H9 (cell line): Measurements from ENCODE around the gene DPM3. TPM values are rescaled to one million over a fixed set of nuclear protein-coding genes. Genes with fewer than 3 reads are reported as not detected.

Source experiments
- DNase-seq: peaks from one replicate; pipeline ENCODE4 v3.0.0-alpha.2; 2017
- H2AFZ ChIP-seq: one replicate; pipeline ENCODE4 v1.6.1; 2013; ENCODE audit warnings: mild to moderate bottlenecking, low read length, control low read depth, moderate library complexity
- H2AK5ac ChIP-seq: 2 replicates; pipeline ENCODE4 v1.6.1; 2013; ENCODE audit warnings: low read length, control low read depth, mixed read lengths; ENCODE audit not compliant: insufficient read length
- H2BK120ac ChIP-seq: one replicate; pipeline ENCODE4 v1.6.1; 2013; ENCODE audit warnings: low read depth, mild to moderate bottlenecking, low read length, control low read depth, inconsistent platforms; ENCODE audit not compliant: poor library complexity, severe bottlenecking
- H2BK12ac ChIP-seq: 2 replicates; pipeline ENCODE4 v1.6.1; 2013; ENCODE audit warnings: low read length, control low read depth, mixed read lengths, low read depth; ENCODE audit not compliant: insufficient read length
- H2BK15ac ChIP-seq: 2 replicates; pipeline ENCODE4 v1.6.1; 2013; ENCODE audit warnings: low read depth, low read length, control low read depth
- H2BK20ac ChIP-seq: one replicate; pipeline ENCODE4 v1.6.1; 2013; ENCODE audit warnings: low read depth, mild to moderate bottlenecking, low read length, control low read depth, inconsistent platforms; ENCODE audit not compliant: poor library complexity, severe bottlenecking
- H2BK5ac ChIP-seq: 2 replicates; pipeline ENCODE4 v1.6.1; 2013; ENCODE audit warnings: low read length, control low read depth, mixed read lengths; ENCODE audit not compliant: insufficient read length
- H3K14ac ChIP-seq: 2 replicates; pipeline ENCODE4 v1.6.1; 2013; ENCODE audit warnings: low read length, control low read depth; ENCODE audit not compliant: insufficient read depth
- H3K18ac ChIP-seq: 2 replicates; pipeline ENCODE4 v1.6.1; 2013; ENCODE audit warnings: low read depth, mild to moderate bottlenecking, mixed read lengths, low read length, control low read depth; ENCODE audit not compliant: insufficient read length
- H3K23ac ChIP-seq: 2 replicates; pipeline ENCODE4 v1.6.1; 2013; ENCODE audit warnings: low read length, control low read depth, mixed read lengths, low read depth; ENCODE audit not compliant: insufficient read length
- H3K23me2 ChIP-seq: 2 replicates; pipeline ENCODE4 v1.6.1; 2013; ENCODE audit warnings: low read depth, mild to moderate bottlenecking, mixed read lengths, low read length, control low read depth; ENCODE audit not compliant: insufficient read length, poor library complexity, severe bottlenecking
- H3K27ac ChIP-seq: 2 replicates; pipeline ENCODE4 v1.5.1; 2013; ENCODE audit warnings: low read length, control low read depth, mixed read lengths, low read depth; ENCODE audit not compliant: insufficient read length
- H3K27me3 ChIP-seq: 2 replicates; pipeline ENCODE4 v1.6.1; 2013; ENCODE audit warnings: low read length, control low read depth, inconsistent platforms; ENCODE audit not compliant: insufficient read depth
- H3K4ac ChIP-seq: 2 replicates; pipeline ENCODE4 v1.6.1; 2013; ENCODE audit warnings: low read depth, mild to moderate bottlenecking, control low read depth, inconsistent platforms, low read length, moderate library complexity
- H3K4me1 ChIP-seq: 2 replicates; pipeline ENCODE4 v1.6.1; 2013; ENCODE audit warnings: low read length, control low read depth, inconsistent platforms; ENCODE audit not compliant: insufficient read depth
- H3K4me2 ChIP-seq: 2 replicates; pipeline ENCODE4 v1.6.1; 2013; ENCODE audit warnings: low read length, control low read depth, mixed read lengths; ENCODE audit not compliant: insufficient read length, insufficient read depth
- H3K56ac ChIP-seq: 2 replicates; pipeline ENCODE4 v1.6.1; 2013; ENCODE audit warnings: low read depth, mild to moderate bottlenecking, mixed read lengths, low read length, control low read depth; ENCODE audit not compliant: insufficient read length
- H3K79me1 ChIP-seq: 2 replicates; pipeline ENCODE4 v1.6.1; 2013; ENCODE audit warnings: low read depth, mild to moderate bottlenecking, moderate library complexity, low read length, control low read depth, inconsistent platforms; ENCODE audit not compliant: insufficient read depth, poor library complexity, severe bottlenecking
- H3K79me2 ChIP-seq: 2 replicates; pipeline ENCODE4 v1.6.1; 2013; ENCODE audit warnings: low read length, control low read depth, inconsistent platforms; ENCODE audit not compliant: insufficient read depth
- H3K9ac ChIP-seq: 2 replicates; pipeline ENCODE4 v1.6.1; 2013; ENCODE audit warnings: low read length, control low read depth, mixed read lengths; ENCODE audit not compliant: insufficient read length; ENCODE audit errors: extremely low read depth
- H3K9me3 ChIP-seq: one replicate; pipeline ENCODE4 v1.6.1; 2013; ENCODE audit warnings: low read depth, low read length, inconsistent platforms; ENCODE audit not compliant: control insufficient read depth
- H3T11ph ChIP-seq: one replicate; pipeline ENCODE4 v1.6.1; 2013; ENCODE audit warnings: mild to moderate bottlenecking, low read length, control low read depth, inconsistent platforms
- H4K20me1 ChIP-seq: one replicate; pipeline ENCODE4 v1.6.1; 2013; ENCODE audit not compliant: control insufficient read depth, insufficient read length, insufficient read depth
- H4K5ac ChIP-seq: 2 replicates; pipeline ENCODE4 v1.6.1; 2013; ENCODE audit warnings: low read depth, mild to moderate bottlenecking, mixed read lengths, low read length, control low read depth; ENCODE audit not compliant: insufficient read length
- H4K8ac ChIP-seq: replicated peaks from 2 replicates; pipeline ENCODE4 v1.6.1; 2013; ENCODE audit warnings: low read length, control low read depth, mixed read lengths, low read depth; ENCODE audit not compliant: insufficient read length
- H4K91ac ChIP-seq: 2 replicates; pipeline ENCODE4 v1.6.1; 2013; ENCODE audit warnings: low read depth, mild to moderate bottlenecking, moderate library complexity, mixed read lengths, low read length, control low read depth; ENCODE audit not compliant: insufficient read length
- H3K27ac Mint-ChIP-seq, 3 experiments: 2 replicates in 2 of 3; 3 replicates in 1 of 3; pipeline ENCODE4 v1.8.0; 2020 to 2021; ENCODE audit warnings: mixed read lengths in 3 of 3, mild to moderate bottlenecking in 1 of 3, moderate library complexity in 1 of 3
- H3K27me3 Mint-ChIP-seq: 2 replicates; pipeline ENCODE4 v1.8.0; 2021; ENCODE audit warnings: low read depth, mild to moderate bottlenecking, moderate library complexity, mixed read lengths
- H3K36me3 Mint-ChIP-seq, 3 experiments: 2 replicates in 2 of 3; 3 replicates in 1 of 3; pipeline ENCODE4 v1.8.0; 2020 to 2021; ENCODE audit warnings: low read depth in 3 of 3, mixed read lengths in 3 of 3; ENCODE audit not compliant: insufficient read depth in 1 of 3
- H3K4me1 Mint-ChIP-seq, 2 experiments: 2 replicates each; pipeline ENCODE4 v1.8.0; 2020; ENCODE audit warnings: mixed read lengths in 2 of 2
- H3K4me3 Mint-ChIP-seq, 2 experiments: 2 replicates in 1 of 2; 3 replicates in 1 of 2; pipeline ENCODE4 v1.8.0; 2020 to 2021; ENCODE audit warnings: mild to moderate bottlenecking in 2 of 2, mixed read lengths in 2 of 2, moderate library complexity in 1 of 2
- H3K9me3 Mint-ChIP-seq, 2 experiments: 2 replicates in 1 of 2; 3 replicates in 1 of 2; pipeline ENCODE4 v1.8.0; 2020; ENCODE audit warnings: mild to moderate bottlenecking in 2 of 2, mixed read lengths in 2 of 2, moderate library complexity in 1 of 2
- WGBS: extraction: QIAGEN DNeasy Blood & Tissue Kit; methylation state at CpG from one replicate; pipeline ENCODE4 v1.1.7; 2013; ENCODE audit warnings: missing lambda C conversion rate, low lambda C conversion rate, mixed read lengths; ENCODE audit not compliant: insufficient read length; ENCODE audit errors: extremely low coverage; 5-methylcytosine and 5-hydroxymethylcytosine counted together
- total RNA-seq: library from RNA; stranded (reverse); gene quantifications from 2 replicates; pipeline ENCODE4 v1.2.1, GENCODE V29; 2021
- TF ChIP-seq, protein P1 (sequence below): fragments of 200-600 bp; sonication (generic); conservative IDR thresholded peaks from 3 replicates; pipeline ENCODE4 v1.8.0; 2021; ENCODE audit warnings: antibody characterized with exemption, mild to moderate bottlenecking

Gene DPM3
- total RNA-seq, 1 experiment from 2014 or later: 48.5 TPM

DNA sequence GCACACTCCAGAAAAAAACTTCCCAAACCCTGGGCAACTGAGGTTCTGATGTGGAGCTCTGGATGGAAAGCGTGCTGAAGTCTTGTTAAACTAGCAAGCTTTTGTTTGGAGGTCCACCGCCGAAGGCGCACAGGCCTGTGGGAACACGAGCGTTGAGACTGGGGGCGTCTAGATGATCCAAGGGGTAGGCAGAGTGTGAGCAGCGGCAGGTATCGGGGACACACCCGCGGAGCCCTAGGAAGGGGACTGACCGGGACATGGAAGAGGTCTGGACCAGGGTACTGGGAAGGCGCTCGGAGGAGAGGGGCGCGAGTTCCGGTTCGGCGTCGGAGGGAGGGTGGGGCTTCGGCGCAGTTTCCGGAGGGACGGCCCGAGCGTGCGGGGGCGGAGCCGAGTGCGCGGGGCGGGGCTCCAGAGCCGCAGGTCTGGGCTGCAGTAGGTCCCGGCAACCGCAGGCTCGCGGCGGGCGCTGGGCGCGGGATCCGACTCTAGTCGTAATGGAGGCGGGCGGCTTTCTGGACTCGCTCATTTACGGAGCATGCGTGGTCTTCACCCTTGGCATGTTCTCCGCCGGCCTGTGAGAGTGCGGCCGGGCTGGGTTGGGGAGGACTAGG, 4.8 kb downstream of the DPM3 start, which contains the start of gene SLC50A1:
TSS of gene SLC50A1 (plus strand) at position 438 of the 614 bp plus-strand sequence. CDS start at position 498, 60 bp downstream.
- H3K9ac ChIP-seq: peak within 1 kb of the TSS; percentile 63
- H3K4me3 Mint-ChIP-seq: peak within 1 kb of the TSS; percentile 93
- no peak within 1 kb of the TSS for H3K27ac ChIP-seq
- no peak within 1 kb of the TSS for H3T11ph ChIP-seq
- H4K20me1 ChIP-seq: no peaks in the 10 kb centered on the region
- H3K23ac ChIP-seq: no peak within 1 kb of the TSS
- H3K36me3 Mint-ChIP-seq: peaks cover 16 to 28% (median 21%) of the 10 kb centered on the region in 3 experiments
- no peak within 1 kb of the TSS for H3K4ac ChIP-seq
- H3K4me1 ChIP-seq: no peaks in the 10 kb centered on the region
- peak within 1 kb of the TSS; percentile 97 for H3K4me2 ChIP-seq
- peak within 1 kb of the TSS; percentile 72; the same call in 1 of the 2 replicates for H3K14ac ChIP-seq
- peaks cover 27 to 28% of the 10 kb centered on the region in 2 experiments for H3K4me1 Mint-ChIP-seq
- peaks cover 22% of the 10 kb centered on the region for H3K23me2 ChIP-seq
- H4K8ac ChIP-seq: no peak within 1 kb of the TSS
- H3K27ac Mint-ChIP-seq: peak within 1 kb of the TSS; percentile 97 to 98 (median 98)
- WGBS: no CpG with 5 or more reads among the region's 52 CpGs
- H3K79me2 ChIP-seq: 0 out of 2 replicates have a peak, but pooled peaks cover 3% of the 10 kb centered on the region
- TF ChIP-seq, protein P1, sequence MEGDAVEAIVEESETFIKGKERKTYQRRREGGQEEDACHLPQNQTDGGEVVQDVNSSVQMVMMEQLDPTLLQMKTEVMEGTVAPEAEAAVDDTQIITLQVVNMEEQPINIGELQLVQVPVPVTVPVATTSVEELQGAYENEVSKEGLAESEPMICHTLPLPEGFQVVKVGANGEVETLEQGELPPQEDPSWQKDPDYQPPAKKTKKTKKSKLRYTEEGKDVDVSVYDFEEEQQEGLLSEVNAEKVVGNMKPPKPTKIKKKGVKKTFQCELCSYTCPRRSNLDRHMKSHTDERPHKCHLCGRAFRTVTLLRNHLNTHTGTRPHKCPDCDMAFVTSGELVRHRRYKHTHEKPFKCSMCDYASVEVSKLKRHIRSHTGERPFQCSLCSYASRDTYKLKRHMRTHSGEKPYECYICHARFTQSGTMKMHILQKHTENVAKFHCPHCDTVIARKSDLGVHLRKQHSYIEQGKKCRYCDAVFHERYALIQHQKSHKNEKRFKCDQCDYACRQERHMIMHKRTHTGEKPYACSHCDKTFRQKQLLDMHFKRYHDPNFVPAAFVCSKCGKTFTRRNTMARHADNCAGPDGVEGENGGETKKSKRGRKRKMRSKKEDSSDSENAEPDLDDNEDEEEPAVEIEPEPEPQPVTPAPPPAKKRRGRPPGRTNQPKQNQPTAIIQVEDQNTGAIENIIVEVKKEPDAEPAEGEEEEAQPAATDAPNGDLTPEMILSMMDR: no peak
- no peak within 1 kb of the TSS for H2BK120ac ChIP-seq
- H3K9me3 Mint-ChIP-seq: no peaks in the 10 kb centered on the region
- no peak within 1 kb of the TSS for H2BK15ac ChIP-seq
- H2AFZ ChIP-seq: no peak within 1 kb of the TSS
- no peak within 1 kb of the TSS for H4K5ac ChIP-seq
- H2AK5ac ChIP-seq: no peak within 1 kb of the TSS
- H4K91ac ChIP-seq: no peak within 1 kb of the TSS
- no peaks in the 10 kb centered on the region for H3K9me3 ChIP-seq
- no peak within 1 kb of the TSS for H3K56ac ChIP-seq
- no peak within 1 kb of the TSS for H2BK20ac ChIP-seq
- no peak within 1 kb of the TSS for H2BK5ac ChIP-seq
- H3K18ac ChIP-seq: peak within 1 kb of the TSS; percentile 90
- H3K79me1 ChIP-seq: no peaks in the 10 kb centered on the region
- no peak within 1 kb of the TSS for H2BK12ac ChIP-seq
- peaks cover 20% of the 10 kb centered on the region for H3K27me3 Mint-ChIP-seq
- DNase-seq: peak; percentile 95
- no peaks in the 10 kb centered on the region for H3K27me3 ChIP-seq
